OCI-LY1 (cell line): ENCODE measurements around the gene RBP3.

Experiments used
- H2AFZ ChIP-seq: fragments of 200-600 bp; sonication (generic), shearing (Covaris generic); 2 replicates; pipeline ENCODE4 v1.6.0; 2014; ENCODE audit warnings: antibody characterized with exemption, mild to moderate bottlenecking, low read length
- H3F3A ChIP-seq: fragments of 200-600 bp; sonication (generic), shearing (Covaris generic); 2 replicates; pipeline ENCODE4 v1.6.0; 2014; ENCODE audit warnings: mild to moderate bottlenecking, antibody characterized with exemption, low read length, moderate library complexity; ENCODE audit not compliant: insufficient read depth
- H3K27ac ChIP-seq: fragments of 200-600 bp; sonication (generic); 2 replicates; pipeline ENCODE4 v1.5.1; 2014; ENCODE audit warnings: low read length, mixed run types, mild to moderate bottlenecking, low read depth; ENCODE audit not compliant: poor library complexity, severe bottlenecking
- H3K27me3 ChIP-seq: fragments of 200-600 bp; sonication (generic); 2 replicates; pipeline ENCODE4 v1.6.0; 2014; ENCODE audit warnings: antibody characterized with exemption, mild to moderate bottlenecking, low read length, moderate library complexity; ENCODE audit not compliant: insufficient read depth
- H3K36me3 ChIP-seq: fragments of 200-600 bp; sonication (generic); 2 replicates; pipeline ENCODE4 v1.6.1; 2014; ENCODE audit warnings: mild to moderate bottlenecking, antibody characterized with exemption, low read length, moderate library complexity, mixed read lengths; ENCODE audit not compliant: insufficient read depth
- H3K4me1 ChIP-seq: fragments of 200-600 bp; sonication (generic); 2 replicates; pipeline ENCODE4 v1.5.1; 2014; ENCODE audit warnings: mild to moderate bottlenecking, low read length, moderate library complexity; ENCODE audit not compliant: insufficient read depth, severe bottlenecking
- H3K4me2 ChIP-seq: fragments of 200-600 bp; sonication (generic), shearing (Covaris generic); 2 replicates; pipeline ENCODE4 v1.6.1; 2014; ENCODE audit warnings: low read length
- H3K4me3 ChIP-seq: fragments of 200-600 bp; sonication (generic); 2 replicates; pipeline ENCODE4 v1.5.1; 2014; ENCODE audit warnings: low read length, low read depth, mild to moderate bottlenecking, mixed read lengths; ENCODE audit not compliant: poor library complexity, severe bottlenecking
- H3K79me2 ChIP-seq: fragments of 200-600 bp; shearing (Covaris generic); 2 replicates; pipeline ENCODE4 v1.6.1; 2016; ENCODE audit warnings: mixed run types, low read length, mixed read lengths; ENCODE audit not compliant: insufficient read depth
- H3K9ac ChIP-seq: fragments of 200-600 bp; sonication (generic), shearing (Covaris generic); 2 replicates; pipeline ENCODE4 v1.6.1; 2014; ENCODE audit warnings: mild to moderate bottlenecking, low read length, mixed read lengths
- H3K9me2 ChIP-seq: fragments of 200-600 bp; sonication (generic), shearing (Covaris generic); 2 replicates; pipeline ENCODE4 v1.6.1; 2014; ENCODE audit warnings: low read depth, mild to moderate bottlenecking, low read length, mixed read lengths
- H3K9me3 ChIP-seq: fragments of 200-600 bp; shearing (Covaris generic); 2 replicates; pipeline ENCODE4 v1.6.1; 2014; ENCODE audit warnings: low read length, mixed read lengths
- H4K20me1 ChIP-seq: fragments of 200-600 bp; sonication (generic), shearing (Covaris generic); 2 replicates; pipeline ENCODE4 v1.6.0; 2016; ENCODE audit warnings: mild to moderate bottlenecking, low read length; ENCODE audit not compliant: insufficient read depth
- CTCF ChIP-seq: fragments of 200-600 bp; sonication (generic), shearing (Covaris generic); IDR thresholded peaks from 2 replicates; pipeline ENCODE4 v1.5.1; 2017; ENCODE audit warnings: mild to moderate bottlenecking, antibody characterized with exemption, low read length, moderate library complexity, mixed read lengths
- EZH2 ChIP-seq: fragments of 200-600 bp; sonication (generic), shearing (Covaris generic); IDR thresholded peaks from 2 replicates; pipeline ENCODE4 v1.8.0; 2017; ENCODE audit warnings: borderline replicate concordance, mixed run types, mild to moderate bottlenecking, antibody characterized with exemption, low read length, moderate library complexity, mixed read lengths

Gene RBP3

DNA sequence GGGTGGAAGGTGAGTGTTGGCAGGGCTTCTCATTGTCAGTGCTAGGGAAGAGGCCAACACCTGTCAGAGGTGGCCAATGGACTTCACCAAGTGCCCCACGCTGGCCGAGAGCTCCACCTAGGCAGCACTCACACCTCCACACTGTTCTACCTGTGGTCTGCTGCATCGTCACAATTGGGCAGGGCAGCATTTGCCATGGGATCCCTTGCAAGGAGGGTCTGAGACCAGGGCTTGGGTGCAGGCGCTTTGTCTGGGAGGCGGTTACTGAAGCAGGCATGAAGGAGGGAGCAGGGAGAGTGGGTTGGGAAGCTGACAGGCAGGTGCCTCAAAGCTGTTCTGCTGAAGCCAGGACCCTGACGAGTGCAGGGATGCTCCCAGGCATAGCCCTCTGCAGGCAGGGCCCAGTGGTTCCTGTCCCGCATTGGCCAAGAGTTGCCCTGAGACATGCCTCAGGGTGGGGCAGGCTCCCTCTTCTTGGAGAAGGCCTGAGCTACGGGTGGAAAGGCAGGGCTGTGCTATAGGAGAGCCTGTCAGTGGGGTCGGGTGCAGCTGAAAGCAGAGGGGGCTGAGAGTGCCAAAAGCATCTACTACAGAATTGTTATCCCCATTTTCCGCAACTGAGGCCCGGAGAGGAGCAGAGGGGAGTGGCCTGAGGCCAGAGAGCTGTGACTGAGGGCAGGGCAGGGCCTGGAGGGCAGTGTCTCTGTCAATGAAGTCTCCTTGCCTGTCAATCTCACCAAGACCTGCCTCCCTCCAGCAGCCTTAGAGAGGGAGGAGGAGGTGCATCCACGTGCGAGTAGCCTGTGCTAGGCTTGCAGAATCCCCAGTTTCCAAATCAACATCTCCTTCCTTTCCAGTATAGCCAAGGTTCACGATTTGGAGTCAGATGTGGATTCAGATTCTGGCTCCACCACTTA is 4.0 kb downstream of the RBP3 start:
- Histone ChIP-seq H3K27me3 (no peaks in the 10 kb centered on the region), H3K36me3 (no peaks in the 10 kb centered on the region), H3K9me3 (no peaks in the 10 kb centered on the region), H3K9me2 (no peaks in the 10 kb centered on the region), H2AFZ (no peak overlapping the region), H3K79me2 (no peaks in the 10 kb centered on the region), H3K9ac (no peak overlapping the region), H3K4me1 (no peaks in the 10 kb centered on the region), H3F3A (no peaks in the 10 kb centered on the region), H3K27ac (no peak overlapping the region), H4K20me1 (no peaks in the 10 kb centered on the region), H3K4me3 (no peak overlapping the region), H3K4me2 (no peak overlapping the region)
- TF ChIP-seq EZH2 (no peak), CTCF (no peak)

DNA sequence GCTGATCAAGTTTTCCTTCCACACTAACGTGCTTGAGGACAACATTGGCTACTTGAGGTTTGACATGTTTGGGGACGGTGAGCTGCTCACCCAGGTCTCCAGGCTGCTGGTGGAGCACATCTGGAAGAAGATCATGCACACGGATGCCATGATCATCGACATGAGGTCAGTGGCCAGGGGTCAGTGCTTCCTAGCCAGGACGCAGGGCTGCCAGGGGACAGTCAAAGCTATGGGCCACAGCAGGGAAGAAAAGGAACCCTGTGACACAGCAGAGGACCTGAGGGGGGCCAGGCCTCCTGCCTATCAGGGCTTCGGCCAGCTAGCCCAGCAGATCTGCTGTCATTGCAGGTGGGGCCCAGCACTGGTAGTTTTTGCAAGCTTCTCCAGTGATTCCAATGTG is 5.2 kb downstream of the RBP3 start:
- Histone ChIP-seq H2AFZ (no peak overlapping the region), H3K4me2 (no peak overlapping the region), H3K9me3 (no peaks in the 10 kb centered on the region), H3K27ac (no peak overlapping the region), H4K20me1 (no peaks in the 10 kb centered on the region), H3K79me2 (no peaks in the 10 kb centered on the region), H3K9ac (no peak overlapping the region), H3K9me2 (no peaks in the 10 kb centered on the region), H3K4me1 (no peaks in the 10 kb centered on the region), H3K36me3 (no peaks in the 10 kb centered on the region), H3K27me3 (no peaks in the 10 kb centered on the region), H3K4me3 (no peak overlapping the region), H3F3A (no peaks in the 10 kb centered on the region)
- TF ChIP-seq EZH2 (no peak), CTCF (no peak)

DNA sequence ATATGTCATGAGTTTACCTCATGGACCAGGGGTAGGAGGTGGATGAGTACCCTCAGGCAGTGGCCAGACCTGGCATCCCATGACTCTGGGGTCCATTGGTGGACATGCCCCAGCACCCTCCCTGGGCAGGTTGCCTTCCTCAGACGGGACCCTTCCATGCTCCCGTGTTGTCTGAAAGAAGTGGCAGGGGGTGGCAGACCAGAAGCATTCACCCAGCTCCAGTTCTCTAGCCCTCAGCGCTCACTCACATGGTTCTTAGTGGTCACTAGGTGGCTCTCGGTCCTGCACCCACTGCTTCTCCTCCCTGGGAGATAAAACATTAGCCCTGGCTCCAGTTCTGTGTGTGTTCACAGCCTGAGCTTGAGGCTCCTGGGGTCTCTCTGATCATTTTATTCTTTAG is 6.0 kb downstream of the RBP3 start:
- no peak overlapping the region for H3K4me2 ChIP-seq
- no peaks in the 10 kb centered on the region for H3K9me2 ChIP-seq
- H3K4me1 ChIP-seq, result no peaks in the 10 kb centered on the region
- H3K9ac ChIP-seq, result no peak overlapping the region
- H4K20me1 ChIP-seq, result no peaks in the 10 kb centered on the region
- H3K79me2 ChIP-seq, result no peaks in the 10 kb centered on the region
- no peak overlapping the region for H2AFZ ChIP-seq
- H3K9me3 ChIP-seq, result no peaks in the 10 kb centered on the region
- no peak overlapping the region for H3K4me3 ChIP-seq
- H3K36me3 ChIP-seq, result no peaks in the 10 kb centered on the region
- H3K27me3 ChIP-seq, result no peaks in the 10 kb centered on the region
- H3F3A ChIP-seq, result no peaks in the 10 kb centered on the region
- no peak for TF ChIP-seq CTCF
- no peak for TF ChIP-seq EZH2
- H3K27ac ChIP-seq, result no peak overlapping the region
